Cerebellar cortex (tissue), 1 donor: ENCODE measurements around the gene MEGF11.

Source experiments
- DNase-seq: peaks from one replicate; pipeline ENCODE4 v3.0.0-alpha.2; 2015; ENCODE audit warnings: low spot score

MEGF11 gene

DNA sequence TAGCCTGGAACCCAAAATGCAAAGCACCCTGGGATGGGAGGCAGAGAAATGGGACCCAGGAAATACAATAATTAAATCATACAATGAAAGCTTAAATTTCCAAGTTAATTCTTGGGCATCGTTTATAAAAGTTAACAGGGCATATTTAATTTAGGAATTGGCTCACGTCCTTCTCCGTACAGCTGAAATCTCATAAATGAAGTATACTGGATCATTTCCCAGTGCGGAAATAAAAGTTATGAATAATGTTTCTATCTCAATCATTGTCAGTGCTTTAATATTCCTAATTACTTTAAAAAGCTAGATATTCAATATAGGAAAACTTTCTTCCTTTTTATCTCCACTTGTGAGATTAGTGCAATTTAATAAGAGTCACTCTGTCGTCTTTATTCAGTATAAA is 164.0 kb downstream of the MEGF11 start:
- no peak for DNase-seq

DNA sequence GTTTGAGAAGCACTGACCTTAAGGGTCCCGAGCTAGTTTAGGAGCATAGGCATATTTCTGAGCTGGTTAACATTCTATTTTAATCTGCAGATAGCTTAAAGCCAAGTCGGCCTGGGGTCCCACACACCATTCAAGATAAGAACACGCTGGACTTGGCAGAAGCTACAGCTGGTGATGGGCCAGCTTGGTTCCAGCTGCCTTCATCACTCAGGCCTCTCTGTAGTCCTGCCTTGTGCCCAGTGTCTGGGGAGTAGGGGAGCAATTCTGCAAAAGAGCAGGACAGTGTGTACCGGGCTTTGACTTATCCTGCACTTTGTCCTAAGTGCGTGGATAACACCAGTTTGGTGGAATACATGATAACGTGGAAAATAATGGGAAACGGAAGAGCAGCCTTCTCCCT is 164.5 kb downstream of the MEGF11 start:
- peak; percentile 61 for DNase-seq

DNA sequence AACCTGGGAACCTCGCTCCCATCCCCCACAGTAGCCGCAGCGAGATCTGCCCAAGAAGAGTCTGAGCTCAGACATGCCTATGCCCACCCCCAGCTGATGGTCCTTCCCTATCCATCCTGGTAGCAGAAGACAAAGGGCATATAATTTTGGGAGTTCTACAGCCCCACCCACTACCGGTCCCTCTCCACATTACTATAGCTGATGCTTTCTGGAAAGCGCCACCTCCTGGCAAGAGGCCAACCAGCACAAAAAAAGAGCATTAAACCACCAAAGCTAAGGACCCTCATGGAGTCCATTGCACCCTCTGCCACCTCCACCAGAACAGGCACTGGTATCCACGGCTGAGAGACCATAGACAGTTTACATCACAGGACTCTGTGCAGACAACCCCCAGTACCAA is 168.4 kb downstream of the MEGF11 start:
- no peak for DNase-seq

DNA sequence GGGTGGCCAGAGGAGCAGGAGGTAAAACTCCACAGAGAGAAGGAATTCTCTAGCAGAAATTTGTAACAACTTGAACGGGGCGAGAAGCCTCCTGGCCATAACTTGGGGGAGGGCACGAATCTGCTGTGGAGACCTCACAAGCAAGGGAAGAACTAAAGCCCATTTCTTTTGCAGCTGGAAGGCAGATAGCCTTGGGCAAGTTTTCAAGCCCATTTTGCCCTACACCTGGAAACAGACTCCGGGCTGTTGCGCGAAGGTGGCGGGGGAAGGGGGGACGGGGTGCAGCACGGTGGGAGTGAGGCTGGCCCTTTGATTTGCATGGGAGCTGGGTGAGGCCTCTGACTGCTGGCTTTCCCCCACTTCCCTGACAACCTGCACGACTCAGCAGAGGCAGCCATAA is 168.8 kb downstream of the MEGF11 start:
- DNase-seq = no peak

DNA sequence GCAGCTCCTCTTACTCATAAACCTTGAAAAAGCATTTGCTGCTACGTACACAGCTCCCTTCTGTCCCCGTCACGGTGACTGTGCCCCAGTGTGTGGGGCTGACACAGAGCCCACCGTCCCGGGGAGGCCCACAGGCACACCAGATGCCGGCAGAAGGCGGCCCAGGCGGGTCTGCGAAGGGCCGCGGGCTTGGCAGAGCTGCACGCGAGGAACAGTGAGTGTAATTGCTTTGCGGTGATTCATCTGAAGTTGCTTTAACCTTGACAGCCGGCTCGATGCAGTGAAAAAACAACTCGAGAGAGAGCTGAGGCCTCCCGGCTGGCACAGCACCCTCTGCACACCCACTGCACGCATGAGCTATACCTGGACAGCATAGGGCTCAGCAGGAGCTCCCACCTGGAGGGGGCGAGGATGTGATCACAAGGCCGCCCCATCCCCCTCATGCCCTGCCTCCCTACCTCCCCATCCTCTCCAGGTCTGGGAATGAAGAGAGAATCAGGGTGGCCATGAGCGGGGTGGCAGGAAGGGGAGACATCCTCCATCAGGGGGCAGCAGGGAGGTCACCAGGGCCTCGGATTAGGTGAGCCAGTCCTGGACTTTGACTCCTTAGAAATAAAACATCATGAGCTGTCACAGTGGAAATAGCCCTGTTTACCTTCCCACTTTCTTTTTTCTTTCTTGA is 172.7 kb downstream of the MEGF11 start:
- peak; percentile 40 for DNase-seq

DNA sequence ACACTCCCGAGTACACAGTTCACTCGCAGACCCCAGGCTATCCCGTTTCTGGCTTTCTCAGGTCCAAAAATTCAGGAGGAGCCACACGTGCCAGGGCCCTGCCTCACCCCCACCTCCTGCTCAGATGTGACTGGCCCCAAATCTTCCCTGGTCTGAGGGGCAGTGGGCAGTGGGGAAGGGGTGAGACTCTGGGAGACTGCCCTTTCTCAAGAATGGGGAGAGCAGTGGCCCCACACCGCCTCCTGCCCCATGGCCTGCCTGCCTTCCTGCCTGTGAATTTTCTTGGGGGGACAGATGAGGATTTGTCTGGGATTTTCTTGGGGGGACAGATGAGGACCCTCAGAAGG is 174.6 kb downstream of the MEGF11 start:
- no peak for DNase-seq

DNA sequence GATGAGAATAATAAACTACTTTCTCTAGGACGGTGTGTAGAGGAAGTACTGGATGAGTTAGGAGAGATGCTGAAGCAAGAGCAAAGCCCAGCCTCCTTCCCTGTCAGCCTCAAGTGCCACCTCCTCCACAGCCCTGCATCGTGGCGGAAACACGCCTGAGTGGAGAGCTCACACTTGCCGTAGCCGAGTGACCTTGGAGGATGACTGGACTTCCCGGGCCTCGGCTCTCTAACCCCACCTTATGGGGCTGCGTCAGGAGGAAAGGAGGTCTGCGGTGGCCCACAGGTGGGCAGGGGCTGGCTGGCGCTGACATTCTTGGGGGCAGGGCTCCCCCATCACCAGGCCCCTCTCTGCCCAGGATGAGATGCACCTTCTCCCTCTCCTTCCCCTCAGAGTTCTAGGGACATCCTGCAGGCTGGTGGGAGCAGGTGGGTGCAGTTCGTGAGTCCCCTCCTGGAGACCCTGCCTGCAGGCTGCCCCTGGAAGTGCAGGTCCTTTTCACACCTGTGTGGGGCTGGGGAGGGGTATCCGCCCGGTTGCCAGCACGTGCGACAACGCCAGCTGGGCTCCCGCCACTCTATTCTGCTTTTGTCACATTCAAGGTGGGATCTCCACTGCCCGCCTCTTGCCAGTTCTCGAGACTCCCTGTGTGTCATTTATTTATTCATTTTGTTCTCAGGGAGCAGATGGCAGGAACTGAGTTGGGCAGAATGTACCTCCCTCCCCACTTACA is 175.2 kb downstream of the MEGF11 start:
- peak; percentile 90 for DNase-seq

DNA sequence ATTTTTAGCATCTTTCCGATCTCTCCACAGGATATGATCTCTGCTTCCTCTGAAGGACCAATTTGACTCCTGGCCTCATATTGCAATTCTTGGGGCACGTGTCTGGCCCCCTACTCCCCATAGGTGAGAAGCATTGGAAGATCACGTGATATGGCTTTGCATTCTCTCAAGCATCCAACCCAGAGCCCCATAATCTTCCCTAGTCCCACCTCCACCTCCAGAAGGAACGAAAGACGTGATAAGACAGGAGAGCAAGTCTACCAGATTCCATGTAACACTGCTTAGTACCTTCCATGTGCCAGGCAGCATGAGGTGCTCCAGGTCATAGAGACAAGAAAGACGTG is 176.3 kb downstream of the MEGF11 start:
- DNase-seq = no peak

DNA sequence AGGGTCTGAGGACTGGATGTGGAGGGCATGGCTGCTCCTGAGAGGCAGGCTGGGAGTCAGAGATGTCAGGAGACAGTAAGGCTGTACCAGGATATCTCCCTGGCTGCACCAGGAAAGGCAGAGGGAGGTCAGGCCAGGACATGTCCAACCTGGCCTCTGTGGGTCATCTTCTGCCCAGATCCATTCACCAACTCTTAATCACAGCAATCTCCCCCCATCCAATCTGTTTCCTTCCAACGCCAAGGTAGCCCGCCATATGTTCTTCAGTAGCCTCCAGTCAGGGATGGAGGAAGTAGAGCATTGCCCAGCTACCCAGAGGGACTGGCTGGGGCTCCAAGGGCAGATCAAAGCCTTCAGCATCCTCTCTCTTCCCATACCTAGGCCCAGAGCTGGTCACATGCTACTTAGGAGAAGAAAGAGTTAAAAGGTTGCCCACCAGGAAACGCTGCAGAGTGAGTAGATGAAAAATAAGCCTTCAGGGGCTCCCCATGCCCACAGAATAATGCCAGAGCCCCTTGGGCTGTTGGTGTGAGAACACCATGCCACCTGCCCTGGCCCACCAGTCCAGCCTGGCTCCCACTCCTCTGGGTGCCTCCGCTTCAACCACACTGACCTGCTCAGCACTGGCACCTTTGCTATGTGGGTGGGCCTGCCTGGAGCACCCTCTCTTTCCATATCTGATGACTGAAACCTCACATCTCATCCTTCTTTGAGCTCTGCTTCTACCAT is 176.8 kb downstream of the MEGF11 start:
- DNase-seq = peak; percentile 95

DNA sequence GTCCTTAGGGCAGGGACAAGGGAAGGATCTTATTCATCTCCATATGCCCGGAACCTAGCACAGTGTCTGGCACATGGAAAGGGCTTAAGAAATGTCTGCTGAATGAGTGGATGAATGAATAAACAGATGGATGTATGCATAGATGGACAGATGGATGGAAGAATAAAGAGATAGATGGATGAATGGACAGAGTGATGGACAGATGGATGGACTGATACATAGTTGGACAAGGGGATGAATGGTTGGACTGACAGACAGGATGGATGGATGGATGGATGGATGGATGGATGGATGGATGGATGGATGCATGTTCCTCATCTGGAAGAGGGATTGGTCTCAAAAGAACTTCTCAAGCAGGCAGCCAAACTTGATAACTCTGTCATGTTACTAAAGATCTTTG is 177.6 kb downstream of the MEGF11 start:
- no peak for DNase-seq

DNA sequence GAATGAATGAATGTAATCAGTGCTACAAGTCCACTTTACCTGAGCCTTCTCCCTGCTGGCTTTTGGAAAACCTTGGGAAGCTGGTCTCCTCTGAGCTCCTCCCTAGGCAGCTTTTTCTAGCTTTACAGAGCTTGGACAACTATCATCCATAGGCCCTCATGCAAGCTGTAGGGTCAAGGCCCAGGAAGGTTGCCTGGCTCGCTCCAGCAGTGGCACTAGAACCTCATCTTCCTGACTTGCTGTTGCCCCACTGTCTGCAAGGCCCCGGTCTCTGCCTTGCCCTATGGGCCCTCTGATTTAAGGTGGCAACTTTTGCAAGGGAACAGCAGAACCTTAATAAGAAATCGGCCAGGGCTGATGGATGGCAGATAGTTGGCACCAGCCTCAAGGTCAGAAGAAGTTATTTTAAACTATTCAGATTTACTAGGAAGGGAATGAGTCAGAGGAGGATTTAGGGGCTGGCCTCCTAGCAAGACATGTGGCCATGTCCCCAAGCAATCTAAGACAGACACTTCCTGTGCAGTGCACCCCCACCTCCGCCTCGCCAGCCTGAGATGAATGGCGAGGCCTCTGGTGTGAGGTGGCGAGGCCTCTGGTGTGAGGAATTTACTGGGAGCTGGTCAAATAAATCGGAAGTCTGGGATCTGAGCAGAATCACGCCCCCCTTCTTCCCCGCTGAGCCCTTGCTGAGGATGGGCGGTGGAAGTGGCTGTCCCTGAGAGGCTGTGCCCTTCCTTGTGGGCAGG is 180.8 kb downstream of the MEGF11 start:
- no peak for DNase-seq

DNA sequence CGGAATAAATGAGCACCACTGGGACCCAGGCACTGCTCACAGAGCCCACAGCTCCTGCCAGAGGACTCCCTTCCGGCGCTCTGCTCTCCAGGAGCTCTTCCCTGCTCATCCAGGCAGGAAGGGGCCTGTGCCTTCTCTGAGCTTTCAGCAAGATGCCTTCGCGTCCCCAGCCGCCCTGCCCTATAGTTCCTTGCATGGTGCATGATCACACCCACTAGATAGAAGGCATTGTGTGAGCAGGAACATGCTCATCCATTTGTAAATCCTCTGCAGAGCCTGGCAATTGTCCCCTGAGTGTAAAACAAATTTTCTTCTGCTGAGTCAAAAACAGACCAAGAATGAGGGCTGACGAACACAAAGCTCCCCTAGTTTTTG is 181.6 kb downstream of the MEGF11 start:
- DNase-seq = no peak

DNA sequence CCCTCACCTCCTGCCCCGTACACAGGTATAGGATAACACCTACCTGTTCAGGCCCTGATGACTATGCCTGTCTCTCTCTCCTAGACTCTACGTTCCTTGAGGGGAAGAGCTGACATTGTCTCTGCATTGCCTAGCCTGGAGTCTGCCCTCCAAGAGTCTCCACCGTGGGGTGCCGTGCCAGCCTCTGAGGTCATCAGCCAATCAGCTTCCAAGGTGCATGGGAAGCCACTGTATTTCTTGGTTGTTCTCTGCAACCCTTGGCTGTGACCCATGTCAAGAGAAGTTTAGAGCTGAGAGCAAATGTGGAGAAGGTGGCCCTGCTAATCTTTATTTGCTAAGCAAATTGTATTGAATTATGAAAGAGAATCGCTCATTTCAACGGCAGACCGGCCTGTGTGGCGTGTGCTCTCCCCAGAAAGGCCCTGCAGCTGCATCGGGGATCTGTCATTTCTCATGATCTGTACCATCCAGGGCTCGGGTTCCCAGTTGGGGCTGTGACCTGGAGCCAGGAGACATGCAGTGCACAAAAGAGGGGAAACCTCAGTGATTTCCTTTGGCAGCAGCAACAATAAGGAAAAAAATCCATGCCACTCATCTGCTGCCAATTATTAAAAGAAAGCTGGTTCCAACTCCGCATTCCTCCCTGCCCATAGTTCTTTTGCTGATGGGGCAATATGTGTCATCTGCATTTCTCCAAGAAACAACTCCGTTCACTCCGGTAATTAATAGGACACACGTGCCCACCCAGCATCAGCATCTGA is 182.2 kb downstream of the MEGF11 start:
- peak; percentile 44 for DNase-seq

DNA sequence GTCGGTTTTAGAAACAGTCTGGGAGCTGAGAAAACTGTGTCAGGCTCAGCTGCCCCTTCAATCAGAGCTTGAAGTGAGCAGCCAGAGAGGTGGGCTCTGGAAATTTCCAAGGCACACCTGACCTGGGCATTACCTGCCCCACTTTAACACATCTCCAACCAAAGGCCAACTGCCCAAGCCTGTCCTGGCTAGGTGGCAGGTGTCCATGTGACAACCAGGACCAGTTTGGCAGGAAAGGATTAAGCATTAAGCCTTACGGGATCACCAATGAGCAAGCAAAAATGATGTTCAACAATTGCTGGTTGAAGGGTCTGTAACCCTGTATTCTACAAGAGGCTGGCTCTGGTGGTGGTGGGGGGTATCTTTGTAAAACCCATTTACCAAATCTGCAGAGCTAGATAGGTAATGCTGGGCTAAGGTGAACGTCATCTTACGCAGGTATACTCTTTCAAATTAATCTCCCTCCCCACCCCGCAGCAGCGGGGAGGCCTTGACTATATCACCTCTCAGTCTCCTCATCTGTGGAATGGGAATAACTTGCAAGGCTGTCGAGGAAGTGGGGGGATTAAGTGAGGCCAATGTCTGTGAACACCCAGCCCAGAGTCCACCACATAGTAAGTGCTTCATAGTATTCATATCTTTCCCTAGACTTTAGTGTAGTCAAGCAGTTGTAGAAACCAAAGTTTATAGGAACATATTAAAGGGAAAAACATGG is 183.2 kb downstream of the MEGF11 start:
- no peak for DNase-seq

DNA sequence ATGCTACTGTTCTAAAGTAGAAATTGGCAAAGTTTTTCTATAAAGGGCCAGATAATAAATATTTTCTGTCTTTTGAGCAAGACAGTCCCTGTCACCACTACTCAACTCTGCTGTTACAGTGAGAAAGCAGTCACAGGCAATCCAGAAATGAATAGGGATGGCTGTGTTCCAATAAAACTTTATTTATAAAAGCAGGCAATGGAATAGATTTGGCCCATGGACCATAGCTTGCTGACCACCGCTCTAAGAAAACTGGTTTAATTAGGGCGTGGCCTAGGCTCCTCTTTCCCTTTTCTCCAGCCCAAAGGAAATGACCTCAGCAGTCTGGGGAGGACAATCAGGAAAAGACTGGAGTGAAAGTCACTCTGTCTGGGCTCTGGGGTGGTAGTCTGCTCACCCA is 183.8 kb downstream of the MEGF11 start:
- no peak for DNase-seq

DNA sequence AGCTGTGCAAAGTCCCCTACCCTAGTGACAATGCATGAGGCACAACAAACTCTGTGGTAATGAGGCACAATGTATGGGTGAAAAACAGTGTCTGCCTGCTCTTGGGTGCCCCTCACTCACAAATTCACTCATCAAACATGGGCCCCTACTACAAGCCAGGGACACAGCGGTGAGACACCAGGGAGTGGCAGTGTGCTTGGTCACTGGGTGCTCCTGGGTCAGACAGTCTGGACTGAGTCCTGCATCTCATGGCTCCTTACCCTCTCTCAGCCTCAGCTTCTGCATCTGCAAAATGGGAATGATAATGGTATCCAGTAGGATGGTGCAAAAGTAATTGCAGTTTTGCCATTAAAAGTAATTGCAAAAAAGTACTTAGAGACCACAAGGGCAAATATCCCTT is 184.7 kb downstream of the MEGF11 start:
- DNase-seq = no peak

DNA sequence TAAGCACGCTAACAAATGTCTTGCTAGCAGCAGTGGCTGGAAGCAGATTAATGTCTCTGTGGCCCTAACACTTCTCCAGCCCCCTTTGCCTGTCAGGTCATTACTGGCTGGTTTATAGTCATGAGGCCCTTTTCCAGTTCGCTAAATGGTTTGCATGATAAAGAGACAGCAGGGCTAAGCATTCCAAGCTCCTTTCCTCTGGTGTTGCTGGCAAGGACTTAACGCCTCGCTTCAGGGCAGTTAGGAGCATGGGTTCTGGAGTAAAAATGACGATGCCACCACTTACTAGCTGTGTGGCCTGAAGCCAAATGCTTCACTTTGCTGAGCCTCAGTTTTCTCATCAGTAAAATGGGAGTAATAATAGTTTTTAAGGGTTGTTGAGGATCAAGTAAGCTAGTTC is 185.9 kb downstream of the MEGF11 start:
- DNase-seq = no peak

DNA sequence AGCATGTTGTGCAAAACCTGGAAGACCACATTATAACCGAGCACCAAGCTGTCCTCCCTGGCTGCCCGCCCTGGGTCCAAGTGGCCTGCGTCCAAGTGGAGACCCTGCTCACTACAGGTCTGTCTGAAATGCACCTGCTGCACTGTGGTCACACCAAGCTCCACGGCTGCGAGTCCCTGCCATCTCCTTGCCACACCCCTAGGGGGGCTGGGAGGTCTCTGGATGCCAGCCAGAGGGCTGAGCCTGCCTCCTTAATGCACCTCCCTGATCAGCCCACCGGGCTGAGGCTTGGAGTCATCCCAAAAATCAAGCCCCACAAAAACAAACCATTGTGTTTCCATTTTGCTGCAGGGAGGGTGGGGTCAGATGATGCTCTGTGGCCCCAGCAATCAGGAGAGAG is 187.1 kb downstream of the MEGF11 start:
- DNase-seq = no peak

DNA sequence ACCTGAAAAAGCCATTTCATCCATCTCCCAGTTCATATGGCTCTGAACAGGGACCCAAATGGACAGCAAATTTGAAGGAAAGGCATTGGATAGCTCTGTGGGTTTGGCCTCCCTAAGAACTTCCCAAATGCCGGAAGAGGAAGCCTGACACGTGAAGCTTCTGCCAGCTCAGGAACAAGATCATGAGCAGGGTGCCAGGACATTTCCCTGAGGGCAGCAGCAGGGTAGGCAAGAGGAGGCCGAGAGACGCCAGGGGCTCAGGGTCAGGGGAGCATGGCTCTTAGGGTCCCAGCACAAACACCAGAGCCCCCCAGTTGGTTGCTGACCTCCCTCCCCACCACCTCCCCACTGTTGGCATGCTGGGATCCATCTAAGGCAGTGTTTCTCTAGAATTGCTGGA is 187.5 kb downstream of the MEGF11 start:
- DNase-seq = peak; percentile 40

DNA sequence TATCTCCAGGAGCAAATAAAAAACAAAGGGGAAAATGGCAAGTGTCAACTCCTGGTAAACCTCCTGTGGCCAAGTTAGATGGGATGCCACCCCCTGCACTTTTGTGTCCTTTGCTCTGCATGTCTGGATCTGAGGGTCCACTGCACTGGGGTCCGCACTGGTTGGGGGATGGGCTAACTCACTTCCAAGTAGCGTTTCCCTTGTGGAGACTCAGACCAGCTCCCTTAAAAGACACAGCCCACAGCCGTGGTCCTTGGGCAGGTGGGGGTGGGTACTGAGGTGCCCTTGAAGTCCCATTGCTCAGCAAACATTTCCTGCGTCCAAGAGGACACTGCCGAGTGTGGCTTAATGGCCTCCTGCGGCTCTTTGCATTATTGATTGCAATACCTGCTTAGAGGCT is 188.2 kb downstream of the MEGF11 start:
- DNase-seq = no peak

DNA sequence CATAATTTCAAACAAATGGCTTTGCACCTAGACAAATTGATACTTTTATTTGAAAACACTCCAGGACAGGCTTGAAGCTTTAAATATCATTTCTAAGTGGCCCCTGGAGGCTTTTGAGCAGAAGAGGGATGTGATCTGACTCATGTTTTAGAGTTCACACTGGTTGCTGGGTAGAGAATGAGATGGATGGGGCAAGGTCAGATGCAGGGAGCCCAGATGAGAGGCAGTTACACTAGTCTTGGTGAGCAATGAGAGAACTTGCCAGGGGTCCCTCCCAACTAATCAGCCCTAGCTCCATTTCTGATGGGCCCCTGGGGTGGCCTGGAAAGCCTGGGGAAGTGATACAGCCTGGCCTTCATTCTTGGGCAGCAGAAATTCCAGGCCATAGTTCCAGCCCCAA is 190.4 kb downstream of the MEGF11 start:
- no peak for DNase-seq
